ENCODE data around the gene ATP1A1.

Gene ATP1A1

DNA sequence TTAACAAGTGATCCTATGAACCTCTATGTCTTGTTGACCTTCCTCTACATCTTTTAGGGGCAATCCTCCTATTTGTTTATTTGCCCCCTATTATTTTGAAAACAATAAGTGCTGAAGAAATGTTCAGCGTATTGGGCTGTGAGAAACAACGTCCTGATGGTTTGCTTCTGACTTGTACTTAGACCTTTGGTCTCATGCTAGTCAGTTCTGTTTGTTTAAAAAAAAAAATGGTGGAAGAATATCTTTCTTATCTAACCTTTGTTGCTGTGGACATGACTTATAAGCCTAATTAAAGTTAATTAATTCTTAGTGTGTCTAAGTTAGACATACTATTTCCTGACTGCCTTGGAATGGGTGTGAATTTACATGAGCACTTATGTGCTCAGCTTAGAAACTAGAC is 20.7 kb downstream of the ATP1A1 start:
- H3K4me1 ChIP-seq (ENCODE audit: control insufficient read depth, insufficient read depth, low read length), result peaks cover 4% of the 10 kb centered on the region
- H3K9ac ChIP-seq (ENCODE audit: low read depth, low read length), result no peak overlapping the region
- H3K27me3 ChIP-seq (ENCODE audit: control insufficient read depth, insufficient read depth, low read length), result no peaks in the 10 kb centered on the region
- H3K27ac ChIP-seq (ENCODE audit: low read depth, low read length), result no peak overlapping the region
- peaks cover 5% of the 10 kb centered on the region for H3K9me3 ChIP-seq (ENCODE audit: control insufficient read depth, insufficient read depth, low read length)
- H3K4me3 ChIP-seq (ENCODE audit: low read depth, low read length), result no peak overlapping the region
- peaks cover 98% of the 10 kb centered on the region for H3K36me3 ChIP-seq (ENCODE audit: control insufficient read depth, insufficient read depth, low read length)

DNA sequence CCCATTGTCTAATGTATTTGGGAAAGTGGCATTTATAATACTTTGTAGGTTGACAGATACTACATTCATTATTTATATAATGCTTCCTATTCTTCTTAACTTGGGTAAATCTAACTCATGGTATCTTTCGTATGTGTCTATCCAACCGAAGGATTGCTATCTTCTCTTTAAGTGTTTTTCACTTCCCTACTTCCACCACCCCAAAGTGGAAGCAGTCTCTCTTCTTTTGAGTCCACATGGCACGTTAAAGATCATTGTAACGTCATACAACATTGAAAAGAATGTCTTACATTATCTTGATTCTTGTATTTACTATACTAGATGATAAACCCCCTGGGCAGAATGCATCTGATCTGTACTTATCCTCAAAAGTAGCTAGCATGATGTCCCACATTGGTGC is 21.2 kb downstream of the ATP1A1 start:
- no peak overlapping the region for H3K27ac ChIP-seq (ENCODE audit: low read depth, low read length)
- no peaks in the 10 kb centered on the region for H3K27me3 ChIP-seq (ENCODE audit: control insufficient read depth, insufficient read depth, low read length)
- H3K4me3 ChIP-seq (ENCODE audit: low read depth, low read length), result no peak overlapping the region
- peaks cover 4% of the 10 kb centered on the region for H3K4me1 ChIP-seq (ENCODE audit: control insufficient read depth, insufficient read depth, low read length)
- H3K9me3 ChIP-seq (ENCODE audit: control insufficient read depth, insufficient read depth, low read length), result peaks cover 5% of the 10 kb centered on the region
- peaks cover 98% of the 10 kb centered on the region for H3K36me3 ChIP-seq (ENCODE audit: control insufficient read depth, insufficient read depth, low read length)
- H3K9ac ChIP-seq (ENCODE audit: low read depth, low read length), result no peak overlapping the region

- no peak overlapping the region for H3K9ac ChIP-seq (ENCODE audit: low read depth, low read length)
- no peaks in the 10 kb centered on the region for H3K9me3 ChIP-seq (ENCODE audit: control insufficient read depth, insufficient read depth, low read length)
- no peaks in the 10 kb centered on the region for H3K27me3 ChIP-seq (ENCODE audit: control insufficient read depth, insufficient read depth, low read length)
- peaks cover 4% of the 10 kb centered on the region for H3K4me1 ChIP-seq (ENCODE audit: control insufficient read depth, insufficient read depth, low read length)
- no peak overlapping the region for H3K4me3 ChIP-seq (ENCODE audit: low read depth, low read length)
- peak overlapping the region; percentile 15 for H3K27ac ChIP-seq (ENCODE audit: low read depth, low read length)
- peaks cover 98% of the 10 kb centered on the region for H3K36me3 ChIP-seq (ENCODE audit: control insufficient read depth, insufficient read depth, low read length)
Measured at GRCh38 chr1:116396769-116397168, 23.7 kb downstream of the ATP1A1 start.

GRCh38 chr1:116397728-116398127 is 24.7 kb downstream of the ATP1A1 start:
- no peak overlapping the region for H3K9ac ChIP-seq (ENCODE audit: low read depth, low read length)
- H3K9me3 ChIP-seq (ENCODE audit: control insufficient read depth, insufficient read depth, low read length), result no peaks in the 10 kb centered on the region
- H3K36me3 ChIP-seq (ENCODE audit: control insufficient read depth, insufficient read depth, low read length), result peaks cover 98% of the 10 kb centered on the region

DNA sequence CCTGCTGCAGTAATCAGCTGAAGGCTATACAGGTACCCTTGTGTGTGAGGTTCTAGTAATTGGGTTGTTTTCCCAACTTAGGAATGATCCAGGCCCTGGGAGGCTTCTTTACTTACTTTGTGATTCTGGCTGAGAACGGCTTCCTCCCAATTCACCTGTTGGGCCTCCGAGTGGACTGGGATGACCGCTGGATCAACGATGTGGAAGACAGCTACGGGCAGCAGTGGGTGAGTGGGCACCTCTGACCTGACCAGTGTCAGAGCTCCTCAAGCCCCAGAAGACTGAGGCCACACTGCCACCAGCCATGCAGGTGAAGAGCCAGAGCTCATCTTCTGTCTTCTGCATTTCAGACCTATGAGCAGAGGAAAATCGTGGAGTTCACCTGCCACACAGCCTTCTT is 27.7 kb downstream of the ATP1A1 start:
- Histone ChIP-seq H3K4me3 (ENCODE audit: low read depth, low read length) (no peak overlapping the region), H3K9me3 (ENCODE audit: control insufficient read depth, insufficient read depth, low read length) (no peaks in the 10 kb centered on the region), H3K9ac (ENCODE audit: low read depth, low read length) (no peak overlapping the region), H3K36me3 (ENCODE audit: control insufficient read depth, insufficient read depth, low read length) (peaks cover 100% of the 10 kb centered on the region), H3K27ac (ENCODE audit: low read depth, low read length) (no peak overlapping the region), H3K27me3 (ENCODE audit: control insufficient read depth, insufficient read depth, low read length) (no peaks in the 10 kb centered on the region), H3K4me1 (ENCODE audit: control insufficient read depth, insufficient read depth, low read length) (peaks cover 4% of the 10 kb centered on the region)

More at GRCh38 chr1:116397728-116398127, 24.7 kb downstream of the ATP1A1 start:
- H3K4me1 ChIP-seq (ENCODE audit: control insufficient read depth, insufficient read depth, low read length), result peaks cover 4% of the 10 kb centered on the region
- H3K27me3 ChIP-seq (ENCODE audit: control insufficient read depth, insufficient read depth, low read length), result no peaks in the 10 kb centered on the region
- no peak overlapping the region for H3K27ac ChIP-seq (ENCODE audit: low read depth, low read length)
- H3K4me3 ChIP-seq (ENCODE audit: low read depth, low read length), result no peak overlapping the region

- H3K27me3 ChIP-seq (ENCODE audit: control insufficient read depth, insufficient read depth, low read length), result no peaks in the 10 kb centered on the region
- H3K9me3 ChIP-seq (ENCODE audit: control insufficient read depth, insufficient read depth, low read length), result no peaks in the 10 kb centered on the region
- no peak overlapping the region for H3K4me3 ChIP-seq (ENCODE audit: low read depth, low read length)
- no peak overlapping the region for H3K9ac ChIP-seq (ENCODE audit: low read depth, low read length)
- peaks cover 4% of the 10 kb centered on the region for H3K4me1 ChIP-seq (ENCODE audit: control insufficient read depth, insufficient read depth, low read length)
- peaks cover 100% of the 10 kb centered on the region for H3K36me3 ChIP-seq (ENCODE audit: control insufficient read depth, insufficient read depth, low read length)
- H3K27ac ChIP-seq (ENCODE audit: low read depth, low read length), result no peak overlapping the region
Measured at GRCh38 chr1:116401646-116402176, 28.7 kb downstream of the ATP1A1 start.

DNA sequence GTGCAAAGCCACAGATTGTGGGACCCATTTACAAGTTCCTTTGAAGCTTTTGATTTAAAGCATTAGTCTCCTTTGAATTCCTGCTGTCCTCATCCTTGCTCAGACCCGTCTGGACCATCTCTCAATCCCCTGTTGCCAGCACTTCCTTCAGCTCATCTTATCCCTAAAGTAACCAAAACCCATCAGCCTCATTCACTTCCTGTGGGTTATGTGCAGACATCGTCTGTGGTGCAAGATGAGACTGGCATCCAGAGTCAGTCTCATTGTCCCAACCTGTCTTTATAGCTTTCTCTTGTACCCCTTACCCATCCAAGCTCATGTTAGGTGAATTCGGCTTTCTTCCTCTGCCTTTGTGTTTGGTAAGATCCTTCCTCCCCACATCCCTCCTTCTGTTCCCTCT is 29.3 kb downstream of the ATP1A1 start:
- Histone ChIP-seq H3K27ac (ENCODE audit: low read depth, low read length) (no peak overlapping the region), H3K36me3 (ENCODE audit: control insufficient read depth, insufficient read depth, low read length) (peaks cover 100% of the 10 kb centered on the region), H3K27me3 (ENCODE audit: control insufficient read depth, insufficient read depth, low read length) (no peaks in the 10 kb centered on the region), H3K9me3 (ENCODE audit: control insufficient read depth, insufficient read depth, low read length) (no peaks in the 10 kb centered on the region), H3K9ac (ENCODE audit: low read depth, low read length) (no peak overlapping the region), H3K4me1 (ENCODE audit: control insufficient read depth, insufficient read depth, low read length) (no peaks in the 10 kb centered on the region; the same call in 1 of the 2 replicates), H3K4me3 (ENCODE audit: low read depth, low read length) (no peak overlapping the region)

DNA sequence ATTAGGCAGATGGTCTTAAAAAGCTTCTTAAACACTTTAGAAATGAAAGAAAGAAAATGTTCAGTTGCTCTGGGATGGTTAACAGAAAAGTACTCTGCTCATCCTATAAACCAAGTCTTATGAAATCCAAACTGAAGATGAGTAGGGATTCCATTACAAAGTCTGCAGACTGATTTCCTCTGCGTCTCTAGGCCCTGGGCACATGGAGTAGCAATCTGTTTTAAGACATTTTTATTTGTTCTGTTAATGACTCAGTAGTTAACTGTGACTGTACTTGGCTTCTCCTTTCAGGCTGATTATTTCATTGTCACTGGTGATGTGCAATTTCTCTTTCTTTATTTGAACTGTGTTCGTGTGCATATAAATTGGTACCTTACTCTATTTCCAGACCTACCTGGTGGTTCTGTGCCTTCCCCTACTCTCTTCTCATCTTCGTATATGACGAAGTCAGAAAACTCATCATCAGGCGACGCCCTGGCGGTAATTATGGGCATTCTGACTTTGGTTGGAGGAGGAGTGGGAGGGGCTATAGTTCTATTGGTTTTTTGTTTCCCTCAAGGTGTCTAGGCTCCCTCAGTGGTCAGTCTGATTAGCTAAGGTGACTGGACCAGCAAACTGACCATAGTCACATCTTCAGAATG is 30.6 kb downstream of the ATP1A1 start:
- peaks cover 95% of the 10 kb centered on the region for H3K36me3 ChIP-seq (ENCODE audit: control insufficient read depth, insufficient read depth, low read length)
- no peak overlapping the region for H3K27ac ChIP-seq (ENCODE audit: low read depth, low read length)
- no peak overlapping the region for H3K4me3 ChIP-seq (ENCODE audit: low read depth, low read length)
- no peaks in the 10 kb centered on the region for H3K4me1 ChIP-seq (ENCODE audit: control insufficient read depth, insufficient read depth, low read length)
- H3K9ac ChIP-seq (ENCODE audit: low read depth, low read length), result no peak overlapping the region
- no peaks in the 10 kb centered on the region for H3K9me3 ChIP-seq (ENCODE audit: control insufficient read depth, insufficient read depth, low read length)
- no peaks in the 10 kb centered on the region for H3K27me3 ChIP-seq (ENCODE audit: control insufficient read depth, insufficient read depth, low read length)

DNA sequence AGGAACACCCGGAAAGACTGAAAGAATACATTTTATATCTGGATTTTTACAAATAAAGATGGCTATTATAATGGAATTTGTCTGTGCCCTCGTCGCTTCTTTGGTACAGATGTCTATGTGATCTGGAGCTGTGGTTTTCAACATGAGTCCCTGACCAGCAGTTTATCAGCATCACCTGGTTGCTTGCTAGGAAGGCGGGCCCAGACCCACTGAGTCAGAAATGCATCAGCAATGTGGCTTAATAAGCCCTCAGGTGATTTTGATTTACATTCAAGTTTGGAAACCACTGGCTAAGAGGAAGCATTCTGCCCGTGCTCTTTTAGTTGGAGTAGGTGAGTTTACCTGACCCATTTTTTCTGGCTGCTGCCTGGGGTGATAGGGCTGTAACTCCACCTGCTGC is 31.7 kb downstream of the ATP1A1 start:
- H3K27me3 ChIP-seq (ENCODE audit: control insufficient read depth, insufficient read depth, low read length), result no peaks in the 10 kb centered on the region
- H3K9me3 ChIP-seq (ENCODE audit: control insufficient read depth, insufficient read depth, low read length), result no peaks in the 10 kb centered on the region
- H3K9ac ChIP-seq (ENCODE audit: low read depth, low read length), result no peak overlapping the region
- no peak overlapping the region for H3K4me3 ChIP-seq (ENCODE audit: low read depth, low read length)
- H3K27ac ChIP-seq (ENCODE audit: low read depth, low read length), result no peak overlapping the region
- no peaks in the 10 kb centered on the region for H3K4me1 ChIP-seq (ENCODE audit: control insufficient read depth, insufficient read depth, low read length)
- peaks cover 84% of the 10 kb centered on the region for H3K36me3 ChIP-seq (ENCODE audit: control insufficient read depth, insufficient read depth, low read length)

DNA sequence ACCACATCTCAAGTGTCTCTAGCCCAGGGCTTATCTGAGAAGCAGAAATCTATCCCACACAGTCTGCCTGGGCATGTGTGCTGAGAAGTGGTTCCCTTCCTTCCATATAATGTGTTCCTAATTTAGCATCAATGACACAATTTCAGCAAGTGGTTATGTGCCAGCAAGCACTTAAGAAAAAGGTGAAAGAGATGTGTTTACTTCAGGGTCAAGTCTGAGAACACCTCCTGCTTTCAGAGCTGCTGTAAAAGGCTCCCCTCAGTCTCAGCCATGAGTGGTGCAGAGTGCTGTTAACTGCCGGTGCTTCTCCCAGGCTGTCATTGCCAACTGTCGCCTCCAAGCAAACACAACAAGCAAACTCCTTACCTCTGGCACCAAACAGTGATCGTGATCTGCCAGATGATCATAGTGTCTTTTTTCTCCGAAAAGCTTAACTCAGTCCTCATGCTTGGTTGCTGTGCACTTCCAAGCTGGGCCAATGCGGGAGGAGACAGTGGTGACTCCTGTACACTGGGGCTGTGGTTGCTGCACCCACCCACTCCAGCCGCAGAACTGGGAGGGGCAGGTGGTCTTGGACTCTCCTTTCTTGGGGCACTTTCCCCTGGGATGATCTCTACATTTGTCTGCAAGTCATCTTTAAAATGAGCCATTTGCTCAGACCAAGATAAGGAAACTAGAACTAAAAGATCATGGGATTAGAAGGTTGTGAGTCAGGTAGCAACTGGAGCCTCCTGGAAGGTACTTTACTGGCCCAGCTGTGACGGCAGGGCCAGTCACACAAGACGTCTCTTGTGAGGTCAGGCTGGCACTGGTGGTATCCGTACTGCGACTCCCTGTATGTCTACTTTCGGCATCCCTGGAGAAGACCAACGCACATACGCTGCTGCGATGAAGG is 32.4 kb downstream of the ATP1A1 start:
- Histone ChIP-seq H3K4me3 (ENCODE audit: low read depth, low read length) (no peak overlapping the region), H3K36me3 (ENCODE audit: control insufficient read depth, insufficient read depth, low read length) (peaks cover 76% of the 10 kb centered on the region), H3K4me1 (ENCODE audit: control insufficient read depth, insufficient read depth, low read length) (no peaks in the 10 kb centered on the region), H3K9ac (ENCODE audit: low read depth, low read length) (no peak overlapping the region), H3K27me3 (ENCODE audit: control insufficient read depth, insufficient read depth, low read length) (no peaks in the 10 kb centered on the region), H3K27ac (ENCODE audit: low read depth, low read length) (no peak overlapping the region), H3K9me3 (ENCODE audit: control insufficient read depth, insufficient read depth, low read length) (no peaks in the 10 kb centered on the region)

GRCh38 chr1:116407033-116407432 is 34.0 kb downstream of the ATP1A1 start:
- H3K36me3 ChIP-seq (ENCODE audit: control insufficient read depth, insufficient read depth, low read length), result peaks cover 61% of the 10 kb centered on the region
- no peaks in the 10 kb centered on the region for H3K27me3 ChIP-seq (ENCODE audit: control insufficient read depth, insufficient read depth, low read length)
- H3K27ac ChIP-seq (ENCODE audit: low read depth, low read length), result no peak overlapping the region
- H3K9ac ChIP-seq (ENCODE audit: low read depth, low read length), result no peak overlapping the region
- H3K4me1 ChIP-seq (ENCODE audit: control insufficient read depth, insufficient read depth, low read length), result no peaks in the 10 kb centered on the region
- H3K9me3 ChIP-seq (ENCODE audit: control insufficient read depth, insufficient read depth, low read length), result no peaks in the 10 kb centered on the region
- no peak overlapping the region for H3K4me3 ChIP-seq (ENCODE audit: low read depth, low read length)

Measured in HUES48 (cell line).